Sciatic nerve (tissue), 2 donors: Measurements from ENCODE around the gene P2RX3. TPM values are rescaled to one million over a fixed set of nuclear protein-coding genes. Genes with fewer than 3 reads are reported as not detected.
"Not testable (repeated sequence)": the region's sequence is repeated elsewhere in the genome, so short reads cannot be mapped to it uniquely, and the experiment has no call there.

Source experiments
- ATAC-seq: fragments of 200-7000 bp; cut with Tn5 transposase; one replicate; pipeline ENCODE4 v1.9.1; 2020; ENCODE audit warnings: mild to moderate bottlenecking, moderate library complexity
- DNase-seq: peaks from one replicate; pipeline ENCODE4 v3.0.0-alpha.2; 2020; ENCODE audit warnings: low spot score
- intact Hi-C: fragments of 100-400 bp; cut with DNase I; formaldehyde crosslinking; loops from one replicate; pipeline ENCODE4 v1.14.2; 2022
- total RNA-seq: library from RNA; stranded (reverse); fragmentation: NEBNext Ultra II Directional; extraction: Animal tissue kit (Norgen Biotek cat#: 25700); gene quantifications from one replicate; pipeline ENCODE4 v1.2.1, GENCODE V29; 2021
- donor health status: DM: no; HTN: no; CAD: no.
- donor health status: DM: no; HTN: no; CAD: no.

P2RX3 gene
- total RNA-seq, 1 donor from 2014 or later = not detected

DNA sequence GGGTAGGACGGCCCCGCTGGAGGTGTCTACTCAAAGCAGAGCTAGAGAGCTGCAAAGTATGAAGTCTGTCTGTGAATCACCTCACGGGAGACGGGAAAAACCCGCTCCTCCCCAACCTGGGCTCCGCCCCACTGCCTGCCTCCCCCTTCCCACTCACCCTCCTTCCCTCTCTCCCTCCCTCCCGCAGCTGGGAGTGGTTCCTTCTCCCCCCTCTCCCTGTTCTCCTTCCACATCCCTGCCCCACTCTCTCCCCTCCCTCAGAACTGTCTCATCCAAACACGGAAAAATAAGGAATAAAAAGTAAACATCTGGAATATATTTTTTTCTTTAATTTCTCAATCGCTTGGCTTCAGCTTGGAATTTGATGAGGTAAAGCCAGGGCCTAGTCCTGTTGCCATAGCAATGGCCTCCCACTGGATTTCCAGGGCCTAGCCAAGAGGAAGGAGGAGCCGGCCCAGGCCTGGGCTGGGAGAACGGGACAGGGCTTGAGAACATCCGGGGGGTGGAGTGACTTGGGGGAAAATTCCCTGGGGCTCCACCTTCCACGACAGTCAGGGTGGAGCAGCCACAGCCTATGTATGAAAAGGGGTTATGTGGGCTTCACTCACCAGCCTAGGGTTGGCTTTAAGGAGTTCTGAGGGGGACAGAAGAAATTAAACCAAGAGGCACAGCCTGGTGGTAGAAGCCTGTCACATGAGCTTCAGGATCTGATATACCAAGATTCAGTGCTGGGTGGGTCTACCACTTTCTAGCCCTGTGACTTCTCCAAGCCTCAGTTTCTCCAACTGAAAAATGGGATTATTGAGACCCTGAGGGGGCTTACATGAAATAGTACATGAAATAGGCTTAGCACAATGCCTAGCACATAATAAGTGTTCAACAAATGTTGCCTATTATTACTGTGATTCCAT is 15.6 kb upstream of the P2RX3 start:
- ATAC-seq (peak; percentile 87), DNase-seq (peak; percentile 94)
- intact Hi-C loops = no loop called here

GRCh38 chr11:57323167-57323854 is 14.8 kb upstream of the P2RX3 start:
- ATAC-seq = peak; percentile 25
- intact Hi-C loops = no loop called here
- no peak for DNase-seq

GRCh38 chr11:57323855-57324153 is 14.3 kb upstream of the P2RX3 start:
- no peak for DNase-seq
- no peak for ATAC-seq
- intact Hi-C loops = no loop called here

- ATAC-seq (no peak), DNase-seq (peak; percentile 78)
- intact Hi-C loops = no loop called here
Measured at GRCh38 chr11:57324154-57324885, 13.8 kb upstream of the P2RX3 start.

GRCh38 chr11:57324886-57325734 is 13.0 kb upstream of the P2RX3 start, which contains the start of gene TNKS1BP1:
TSS of gene TNKS1BP1 (minus strand) at chr11:57324952. CDS start at chr11:57321885, 3,067 bp downstream.
- ATAC-seq (peak; percentile 87), DNase-seq (peak; percentile 98)
- intact Hi-C loops = no loop called here

DNA sequence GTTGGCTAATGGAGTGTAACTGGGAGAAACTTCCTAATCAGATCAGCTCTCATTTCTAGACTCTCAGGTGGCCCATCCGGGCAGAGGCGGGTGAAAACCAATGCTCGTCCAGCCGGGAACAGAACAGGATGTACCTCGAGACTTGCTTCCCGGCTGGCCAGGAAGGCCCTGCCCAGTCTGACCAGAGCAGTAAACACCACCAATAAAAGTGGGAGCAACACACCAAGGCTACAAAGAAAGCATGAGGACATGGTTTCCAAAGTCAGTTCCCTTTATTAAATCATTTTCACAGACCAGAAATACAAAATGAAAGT is 12.5 kb upstream of the P2RX3 start:
- no peak for DNase-seq

GRCh38 chr11:57327721-57328120 is 10.4 kb upstream of the P2RX3 start:
- intact Hi-C loops = no loop called here
- ATAC-seq = no peak

More for the DNA sequence above, 12.5 kb upstream of the P2RX3 start:
- intact Hi-C loops = no loop called here
- peak; percentile 6 for ATAC-seq

DNA sequence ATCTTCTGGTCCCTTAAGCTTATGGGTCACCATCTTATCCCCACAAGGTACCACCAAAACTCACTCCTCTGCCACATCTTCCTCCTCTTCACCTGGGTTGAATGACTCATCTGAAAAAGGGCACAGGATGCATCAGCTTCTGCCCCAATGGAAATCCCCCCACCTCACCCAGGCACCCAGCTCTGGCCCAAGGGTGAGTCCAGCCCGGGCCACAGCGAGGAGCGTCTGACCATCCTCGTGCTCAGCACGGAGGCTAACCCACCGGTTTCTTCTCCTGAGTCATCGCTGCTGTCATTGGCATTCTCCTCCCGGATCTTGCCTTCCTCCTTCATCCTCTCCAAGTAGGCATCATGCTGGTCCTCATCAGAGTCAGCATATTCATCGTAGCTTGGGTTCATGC is 8.1 kb upstream of the P2RX3 start:
- DNase-seq (no peak), ATAC-seq (no peak)
- intact Hi-C loops = loop anchor here (10.0 kb wide), 1 partner anchor 315 kb away; the partner anchor contains the start of gene YPEL4

More at GRCh38 chr11:57327721-57328120, 10.4 kb upstream of the P2RX3 start:
- DNase-seq = no peak

DNA sequence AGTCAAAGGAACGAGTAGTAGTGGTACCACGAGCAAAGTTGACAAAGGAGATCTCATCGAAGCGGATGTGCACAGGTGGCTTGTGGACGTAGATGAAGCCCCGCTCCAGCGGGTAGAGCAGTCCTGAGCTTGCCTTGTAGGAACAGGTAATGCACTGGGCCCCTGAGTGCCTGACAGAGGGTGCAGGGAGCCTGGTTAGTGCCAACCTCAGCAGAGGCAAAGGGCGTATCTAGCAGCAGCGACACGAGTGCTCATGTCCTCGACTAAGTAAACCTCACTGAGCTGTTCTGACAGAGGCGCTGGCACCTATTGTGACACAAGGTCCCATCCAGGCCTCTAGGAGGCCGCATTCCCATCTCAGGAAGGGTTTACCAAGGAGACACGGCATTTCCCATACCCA is 6.4 kb upstream of the P2RX3 start:
- intact Hi-C loops = loop anchor here (10.0 kb wide), 1 partner anchor 313 kb away; the partner anchor contains the start of gene YPEL4
- ATAC-seq (no peak), DNase-seq (no peak)

DNA sequence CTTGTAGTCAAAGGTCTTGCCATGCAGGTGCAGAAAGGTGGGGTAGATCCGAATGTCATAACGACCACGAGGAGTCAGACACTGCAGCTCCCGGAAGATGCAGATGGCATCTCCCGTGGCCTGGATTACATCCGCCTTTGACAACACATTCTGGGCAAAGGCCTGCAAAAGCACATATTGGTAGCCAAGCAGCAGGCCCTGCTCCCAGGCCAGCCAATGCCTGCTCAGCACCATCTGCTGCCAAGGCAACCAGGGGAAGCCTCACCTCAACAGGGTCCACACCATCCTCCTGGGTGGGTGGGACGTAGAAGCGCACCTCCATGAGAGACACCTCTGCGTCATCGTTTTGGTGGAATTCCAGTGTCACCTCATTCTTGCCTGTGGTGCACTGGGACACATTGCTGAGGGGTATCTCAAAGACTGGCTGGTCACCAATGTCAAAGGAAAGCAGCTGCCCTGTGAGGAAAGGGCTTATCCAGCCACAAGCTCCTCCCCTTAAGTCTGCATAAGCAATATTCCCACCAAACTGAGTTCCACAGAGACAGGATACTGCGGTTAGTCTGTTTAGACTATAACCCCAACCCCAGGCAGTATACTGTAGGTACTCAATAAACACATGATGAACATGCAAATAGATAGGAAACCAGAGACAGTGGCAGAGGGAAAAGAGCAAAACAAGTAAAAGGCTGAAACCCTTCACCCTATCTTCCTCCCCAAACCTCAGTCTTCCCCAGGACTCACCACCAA is 5.3 kb upstream of the P2RX3 start:
- intact Hi-C loops = loop anchor here (10.0 kb wide), 1 partner anchor 312 kb away; the partner anchor contains the start of gene YPEL4
- no peak for DNase-seq
- ATAC-seq = no peak

DNA sequence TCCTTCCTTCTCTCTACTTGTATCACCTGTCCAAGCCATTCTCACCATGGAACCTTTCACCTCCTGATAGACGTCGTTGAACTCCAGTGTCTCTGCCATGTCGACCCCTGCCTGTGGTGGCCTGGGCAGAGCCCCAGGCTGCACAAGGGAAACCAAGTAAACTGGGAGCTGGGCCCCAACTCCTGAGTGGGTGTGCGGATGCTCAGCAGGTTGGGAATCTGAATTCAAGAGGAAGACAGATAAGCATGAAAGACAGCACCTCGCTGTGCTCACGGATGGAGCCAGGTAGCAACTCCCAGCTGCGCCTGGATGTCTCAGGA is 3.2 kb upstream of the P2RX3 start:
- DNase-seq (no peak), ATAC-seq (no peak)
- intact Hi-C loops = loop anchor here (10.0 kb wide), 1 partner anchor 310 kb away; the partner anchor contains the start of gene YPEL4

GRCh38 chr11:57335343-57336110 is 2.6 kb upstream of the P2RX3 start, which contains the start of gene SSRP1:
TSS of gene SSRP1 (minus strand) at chr11:57335892. CDS start at chr11:57335121, 771 bp downstream.
- peak; percentile 97 for ATAC-seq
- peak; percentile 92 for DNase-seq
- intact Hi-C loops = loop anchor here (10.0 kb wide), 1 partner anchor 309 kb away; the partner anchor contains the start of gene YPEL4

GRCh38 chr11:57336111-57336666 is 2.0 kb upstream of the P2RX3 start:
- ATAC-seq (peak; percentile 21), DNase-seq (no peak)
- intact Hi-C loops = loop anchor here (10.0 kb wide), 1 partner anchor 309 kb away; the partner anchor contains the start of gene YPEL4

DNA sequence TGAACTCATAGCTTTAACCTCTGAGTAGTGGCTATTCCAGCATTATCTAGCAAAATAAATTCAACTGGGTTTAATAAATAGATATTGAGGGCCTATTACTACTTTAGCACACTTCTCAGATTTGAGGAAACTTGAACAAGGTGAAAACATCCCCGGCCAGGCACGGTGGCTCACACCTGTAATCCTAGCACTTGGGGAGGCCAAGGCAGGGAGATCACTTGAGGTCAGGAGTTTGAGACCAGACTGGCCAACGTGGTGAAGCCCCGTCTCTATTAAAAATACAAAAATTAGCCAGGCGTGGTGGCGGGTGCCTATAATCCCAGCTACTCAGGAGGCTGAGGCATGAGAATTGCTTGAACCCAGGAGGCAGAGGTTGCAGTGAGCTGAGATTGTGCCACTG is 1.3 kb upstream of the P2RX3 start:
- not testable (repeated sequence) for ATAC-seq, DNase-seq
- intact Hi-C loops = loop anchor here (10.0 kb wide), 1 partner anchor 308 kb away; the partner anchor contains the start of gene YPEL4

DNA sequence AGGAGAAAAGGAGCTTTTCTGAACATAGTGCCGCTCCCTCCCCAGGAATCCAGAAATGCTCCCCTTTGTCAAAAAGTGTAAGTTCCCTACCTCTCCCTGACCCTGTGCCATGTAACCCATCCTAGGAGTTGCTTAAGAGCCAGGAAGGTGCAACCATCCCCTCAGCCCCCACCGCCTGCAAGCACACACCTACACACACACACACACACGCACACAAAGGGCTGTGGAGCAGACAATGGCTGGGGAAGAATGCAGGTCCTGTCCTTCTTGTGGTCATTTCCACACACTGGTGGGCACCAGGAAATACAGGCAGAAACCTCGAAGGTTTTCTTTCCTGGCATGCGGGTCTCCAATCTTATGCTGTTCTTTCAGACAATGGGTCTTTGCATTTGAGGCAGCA is 1.2 kb downstream of the P2RX3 start:
- no peak for DNase-seq
- intact Hi-C loops = loop anchor here (10.0 kb wide), 1 partner anchor 305 kb away; the partner anchor contains the start of gene YPEL4
- ATAC-seq = no peak

GRCh38 chr11:57340039-57340615 is 2.0 kb downstream of the P2RX3 start:
- DNase-seq = no peak
- intact Hi-C loops = loop anchor here (10.0 kb wide), 1 partner anchor 115 kb away; no protein-coding TSS in a partner anchor
- no peak for ATAC-seq
